NCI-H2107 (cell line): ENCODE data around the gene CCDC88C.

ENCODE experiments used
- DNase-seq: peaks from one replicate; lab custom pipeline; 2025; lab: John Stamatoyannopoulos, UW

The CCDC88C gene

GRCh38 chr14:91330096-91330696 is 87.4 kb downstream of the CCDC88C start:
- no peak for DNase-seq

- no peak for DNase-seq
These were observed 88.1 kb downstream of the CCDC88C start for GRCh38 chr14:91329486-91330014.

- DNase-seq = no peak
These were observed 89.1 kb downstream of the CCDC88C start for GRCh38 chr14:91328313-91329050.

GRCh38 chr14:91327661-91328312 is 89.8 kb downstream of the CCDC88C start:
- no peak for DNase-seq

- no peak for DNase-seq
These were observed 90.4 kb downstream of the CCDC88C start for GRCh38 chr14:91327250-91327595.

GRCh38 chr14:91326514-91327249 is 90.9 kb downstream of the CCDC88C start:
- DNase-seq = no peak

GRCh38 chr14:91324606-91325575 is 92.7 kb downstream of the CCDC88C start:
- no peak for DNase-seq

GRCh38 chr14:91323671-91324605 is 93.7 kb downstream of the CCDC88C start:
- peak; percentile 50 for DNase-seq

- DNase-seq = no peak
These were observed 94.6 kb downstream of the CCDC88C start for GRCh38 chr14:91323031-91323430.

GRCh38 chr14:91322623-91323022 is 95.0 kb downstream of the CCDC88C start:
- no peak for DNase-seq

GRCh38 chr14:91321131-91321530 is 96.5 kb downstream of the CCDC88C start:
- no peak for DNase-seq

GRCh38 chr14:91320266-91320665 is 97.4 kb downstream of the CCDC88C start:
- no peak for DNase-seq

GRCh38 chr14:91318911-91319310 is 98.7 kb downstream of the CCDC88C start:
- no peak for DNase-seq

- DNase-seq = no peak
These were observed 100.0 kb downstream of the CCDC88C start for GRCh38 chr14:91317381-91318308.

- DNase-seq = no peak
These were observed 100.9 kb downstream of the CCDC88C start for GRCh38 chr14:91316761-91317160.

GRCh38 chr14:91315844-91316267 is 101.8 kb downstream of the CCDC88C start:
- no peak for DNase-seq

GRCh38 chr14:91313852-91314251 is 103.8 kb downstream of the CCDC88C start:
- DNase-seq = no peak

- no peak for DNase-seq
These were observed 104.3 kb downstream of the CCDC88C start for GRCh38 chr14:91313154-91313850.
